Activated B cell treated with CpG ODN at 0.5 μM for 24 hours (primary cell): Measurements from ENCODE around the gene FLRT2. TPM values are rescaled to one million over a fixed set of nuclear protein-coding genes. Genes with fewer than 3 reads are reported as not detected.

ENCODE experiments used
- ATAC-seq: fragments of 200-7000 bp; cut with Tn5 transposase; one replicate; pipeline ENCODE4 v1.10.0; 2021; ENCODE audit warnings: low read depth, mild to moderate bottlenecking, moderate library complexity
- CTCF ChIA-PET: fragments of 350-600 bp; sonication (Branson Sonifier 250); formaldehyde crosslinking; loops from one replicate; lab custom pipeline; 2021; ENCODE audit warnings: antibody characterized with exemption; lab: Charles Lee
- POLR2A ChIA-PET: fragments of 350-600 bp; sonication (Branson Sonifier 250); formaldehyde crosslinking; loops from one replicate; lab custom pipeline; 2021; ENCODE audit warnings: antibody characterized with exemption; lab: Charles Lee
- DNase-seq: peaks from one replicate; pipeline ENCODE4 v3.0.0; 2022
- H3K27ac Mint-ChIP-seq: one replicate; pipeline ENCODE4 v1.8.0; 2020; ENCODE audit warnings: mixed read lengths
- H3K27me3 Mint-ChIP-seq: one replicate; pipeline ENCODE4 v1.8.0; 2021; ENCODE audit warnings: mixed read lengths
- H3K36me3 Mint-ChIP-seq: one replicate; pipeline ENCODE4 v1.8.0; 2021; ENCODE audit warnings: low read depth, mixed read lengths
- H3K4me1 Mint-ChIP-seq: one replicate; pipeline ENCODE4 v1.8.0; 2021; ENCODE audit warnings: mixed read lengths
- H3K4me3 Mint-ChIP-seq: one replicate; pipeline ENCODE4 v1.8.0; 2020; ENCODE audit warnings: mild to moderate bottlenecking, mixed read lengths
- H3K9me3 Mint-ChIP-seq: one replicate; pipeline ENCODE4 v1.8.0; 2020; ENCODE audit warnings: mixed read lengths
- intact Hi-C: fragments of 100-400 bp; cut with micrococcal nuclease; formaldehyde crosslinking; loops from one replicate; pipeline ENCODE4 v1.15.1; 2024
- total RNA-seq: library from RNA; stranded (reverse); gene quantifications from 2 replicates; pipeline ENCODE4 v1.2.3, GENCODE V29; 2022
- TF ChIP-seq, protein P1 (sequence below): fragments of 200-600 bp; IDR thresholded peaks from one replicate; pipeline ENCODE4 v1.8.0; 2022; ENCODE audit warnings: antibody characterized with exemption, mild to moderate bottlenecking

The FLRT2 gene
- total RNA-seq, 1 donor from 2014 or later = not detected

DNA sequence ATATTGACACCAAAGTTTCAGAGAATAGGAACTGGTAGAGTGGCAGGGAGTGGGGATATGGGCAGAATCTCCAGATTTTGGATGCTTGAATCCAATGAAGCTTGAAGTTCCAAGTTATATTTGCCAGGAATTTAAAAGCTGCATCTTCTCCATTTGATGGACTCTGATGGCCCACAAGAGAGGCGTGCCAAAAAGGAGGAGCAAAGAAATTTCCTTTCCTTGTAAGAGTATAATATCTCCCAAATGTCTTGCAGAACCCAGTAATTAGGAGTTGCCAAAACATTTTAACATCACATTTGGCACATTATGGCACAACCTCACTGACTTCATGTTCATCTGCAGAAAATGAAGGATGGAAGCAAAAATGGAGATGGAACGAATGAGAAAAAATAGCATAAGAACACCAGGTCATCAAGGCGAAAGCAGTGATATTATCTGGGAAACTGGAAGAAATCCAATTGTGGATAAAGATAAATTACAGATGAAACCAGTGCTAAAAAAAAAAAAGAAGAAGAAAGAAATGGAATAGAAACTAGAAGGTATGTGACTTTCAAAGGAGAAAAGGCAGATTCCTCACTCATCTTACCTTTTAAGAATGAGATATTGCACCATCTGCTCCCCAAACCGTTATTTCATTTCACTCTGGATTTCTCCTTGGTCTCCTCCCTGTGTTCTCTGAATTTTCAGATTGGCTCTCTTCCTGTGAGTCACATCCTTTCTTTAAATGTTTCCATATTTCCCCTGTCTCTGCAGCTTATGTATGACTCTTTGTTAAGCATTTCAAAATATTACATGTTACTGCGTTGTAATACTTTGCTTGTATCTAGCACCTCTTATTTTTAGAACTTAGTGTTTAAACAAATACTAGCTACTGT lies 13.5 kb upstream of the FLRT2 start:
- H3K4me3 Mint-ChIP-seq = no peak overlapping the region
- H3K4me1 Mint-ChIP-seq = no peaks in the 10 kb centered on the region
- TF ChIP-seq, protein P1, sequence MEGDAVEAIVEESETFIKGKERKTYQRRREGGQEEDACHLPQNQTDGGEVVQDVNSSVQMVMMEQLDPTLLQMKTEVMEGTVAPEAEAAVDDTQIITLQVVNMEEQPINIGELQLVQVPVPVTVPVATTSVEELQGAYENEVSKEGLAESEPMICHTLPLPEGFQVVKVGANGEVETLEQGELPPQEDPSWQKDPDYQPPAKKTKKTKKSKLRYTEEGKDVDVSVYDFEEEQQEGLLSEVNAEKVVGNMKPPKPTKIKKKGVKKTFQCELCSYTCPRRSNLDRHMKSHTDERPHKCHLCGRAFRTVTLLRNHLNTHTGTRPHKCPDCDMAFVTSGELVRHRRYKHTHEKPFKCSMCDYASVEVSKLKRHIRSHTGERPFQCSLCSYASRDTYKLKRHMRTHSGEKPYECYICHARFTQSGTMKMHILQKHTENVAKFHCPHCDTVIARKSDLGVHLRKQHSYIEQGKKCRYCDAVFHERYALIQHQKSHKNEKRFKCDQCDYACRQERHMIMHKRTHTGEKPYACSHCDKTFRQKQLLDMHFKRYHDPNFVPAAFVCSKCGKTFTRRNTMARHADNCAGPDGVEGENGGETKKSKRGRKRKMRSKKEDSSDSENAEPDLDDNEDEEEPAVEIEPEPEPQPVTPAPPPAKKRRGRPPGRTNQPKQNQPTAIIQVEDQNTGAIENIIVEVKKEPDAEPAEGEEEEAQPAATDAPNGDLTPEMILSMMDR = no peak
- ChIA-PET POLR2A (no interaction called here), CTCF (no interaction called here)
- no peak for ATAC-seq
- no peak for DNase-seq
- intact Hi-C loops = no loop called here
- H3K27ac Mint-ChIP-seq = no peak overlapping the region
- H3K9me3 Mint-ChIP-seq = peaks cover 3% of the 10 kb centered on the region
- no peaks in the 10 kb centered on the region for H3K36me3 Mint-ChIP-seq
- no peaks in the 10 kb centered on the region for H3K27me3 Mint-ChIP-seq

DNA sequence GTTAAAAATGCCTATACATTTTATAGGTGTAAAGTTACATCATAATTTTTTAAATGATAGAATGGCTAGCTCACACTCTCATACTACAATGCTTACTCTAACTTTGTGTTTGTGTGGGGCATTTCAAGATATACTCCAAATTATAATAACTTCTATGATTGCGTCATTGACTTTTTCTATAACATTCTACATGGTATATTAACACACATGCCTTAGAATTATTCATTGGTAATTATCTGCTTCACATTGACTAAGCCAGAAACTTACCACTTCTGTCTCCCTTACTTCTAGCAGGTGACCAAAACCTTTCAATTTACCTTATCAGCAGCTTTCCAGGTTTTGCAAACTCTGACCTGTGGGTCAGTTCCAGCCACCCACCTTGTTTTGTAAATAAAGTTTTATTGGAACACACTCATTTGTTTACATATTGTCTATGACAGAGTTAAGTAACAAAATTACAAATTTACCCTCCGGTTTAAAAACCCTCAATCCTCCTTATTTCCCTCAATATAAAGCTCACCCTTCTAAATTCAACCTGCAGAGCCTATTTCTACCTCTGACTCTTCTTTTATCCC lies 12.7 kb upstream of the FLRT2 start:
- Mint-ChIP-seq H3K27ac (no peak overlapping the region), H3K4me3 (no peak overlapping the region), H3K9me3 (no peaks in the 10 kb centered on the region), H3K27me3 (no peaks in the 10 kb centered on the region), H3K36me3 (no peaks in the 10 kb centered on the region), H3K4me1 (no peaks in the 10 kb centered on the region)
- TF ChIP-seq, protein P1 = no peak
- DNase-seq = no peak
- POLR2A ChIA-PET = no interaction called here
- CTCF ChIA-PET = no interaction called here
- ATAC-seq = no peak
- intact Hi-C loops = no loop called here

DNA sequence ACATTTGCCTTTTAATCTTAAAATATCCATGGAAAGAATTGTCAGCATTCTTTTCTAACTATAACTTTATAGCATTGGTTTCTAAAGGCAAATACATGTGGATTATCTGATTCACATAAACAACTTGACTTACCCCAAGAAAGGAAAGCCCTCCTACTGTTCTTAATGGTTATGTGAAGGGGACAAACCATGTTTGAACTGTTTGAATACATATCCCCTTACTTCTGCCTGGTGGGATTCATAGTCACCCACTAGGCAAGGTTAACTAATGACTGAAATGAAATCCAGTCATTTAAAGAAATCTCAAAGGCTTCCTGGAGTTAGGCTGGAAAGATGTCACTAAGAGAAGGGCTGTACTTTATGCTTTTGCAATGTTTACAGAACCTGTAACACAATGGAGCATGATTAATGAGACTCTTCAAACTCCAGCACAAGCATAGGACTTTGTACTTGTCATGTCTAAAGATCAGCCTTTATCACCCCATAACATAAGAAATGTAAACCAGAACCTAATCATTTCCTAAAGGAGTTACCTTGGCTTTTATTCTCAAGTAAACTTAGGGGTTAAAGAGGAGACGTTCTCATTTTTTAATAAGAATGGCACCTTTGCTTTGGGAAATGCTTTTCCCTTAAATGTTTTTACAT lies 10.2 kb upstream of the FLRT2 start:
- H3K36me3 Mint-ChIP-seq = no peaks in the 10 kb centered on the region
- CTCF ChIA-PET = no interaction called here
- no peaks in the 10 kb centered on the region for H3K27me3 Mint-ChIP-seq
- ATAC-seq = no peak
- intact Hi-C loops = no loop called here
- no peaks in the 10 kb centered on the region for H3K9me3 Mint-ChIP-seq
- no peak overlapping the region for H3K4me3 Mint-ChIP-seq
- POLR2A ChIA-PET = no interaction called here
- H3K27ac Mint-ChIP-seq = no peak overlapping the region
- DNase-seq = no peak
- TF ChIP-seq, protein P1 = no peak
- H3K4me1 Mint-ChIP-seq = no peaks in the 10 kb centered on the region

DNA sequence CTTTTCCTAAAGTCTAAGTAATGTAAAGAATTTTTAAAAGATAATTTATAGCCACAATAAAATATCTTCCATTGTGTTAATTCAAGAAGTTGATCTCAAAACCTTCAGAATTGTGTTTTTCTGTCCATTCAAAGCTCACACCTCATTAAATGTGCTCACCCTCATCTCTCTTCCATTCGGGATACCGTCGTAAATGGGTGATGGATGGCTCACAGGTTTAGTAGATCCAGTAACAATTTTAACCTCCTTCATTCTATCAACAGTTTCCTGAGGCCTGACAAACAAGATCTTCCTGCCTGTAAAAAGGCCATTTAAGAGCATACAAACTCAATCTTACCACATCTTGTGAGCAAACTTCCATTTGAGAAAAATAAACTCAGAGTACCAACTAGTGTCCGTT lies 9.4 kb upstream of the FLRT2 start:
- ChIA-PET POLR2A (no interaction called here), CTCF (no interaction called here)
- H3K27ac Mint-ChIP-seq = no peak overlapping the region
- TF ChIP-seq, protein P1 = no peak
- H3K27me3 Mint-ChIP-seq = no peaks in the 10 kb centered on the region
- H3K9me3 Mint-ChIP-seq = no peaks in the 10 kb centered on the region
- ATAC-seq (no peak), DNase-seq (no peak)
- intact Hi-C loops = no loop called here
- H3K36me3 Mint-ChIP-seq = no peaks in the 10 kb centered on the region
- no peak overlapping the region for H3K4me3 Mint-ChIP-seq
- no peaks in the 10 kb centered on the region for H3K4me1 Mint-ChIP-seq

DNA sequence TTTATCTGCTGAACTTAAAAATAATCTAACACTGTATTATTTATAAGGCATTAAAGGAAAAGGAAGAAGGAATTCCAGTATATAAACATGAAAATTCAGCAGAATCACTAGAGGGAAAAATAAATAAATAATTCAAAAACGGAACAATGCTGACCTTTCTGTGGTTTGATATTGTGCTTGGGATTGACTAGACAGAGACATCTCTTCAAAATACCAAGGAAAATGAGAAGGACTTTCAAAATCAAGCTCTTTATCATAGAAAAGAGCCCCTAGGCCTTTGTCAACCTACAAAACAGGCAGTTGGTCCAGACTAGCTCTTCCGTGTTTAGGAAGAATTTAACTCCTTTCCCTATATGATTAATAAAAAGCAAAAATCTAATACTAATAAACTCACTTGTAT lies 6.3 kb upstream of the FLRT2 start:
- peaks cover 10% of the 10 kb centered on the region for H3K27me3 Mint-ChIP-seq
- ATAC-seq = no peak
- DNase-seq = no peak
- H3K36me3 Mint-ChIP-seq = no peaks in the 10 kb centered on the region
- no peaks in the 10 kb centered on the region for H3K9me3 Mint-ChIP-seq
- no peak overlapping the region for H3K4me3 Mint-ChIP-seq
- POLR2A ChIA-PET = no interaction called here
- H3K27ac Mint-ChIP-seq = no peak overlapping the region
- CTCF ChIA-PET = no interaction called here
- no peaks in the 10 kb centered on the region for H3K4me1 Mint-ChIP-seq
- intact Hi-C loops = no loop called here
- TF ChIP-seq, protein P1 = no peak
